K562 (cell line): ENCODE results near the gene ZNF358. TPM values are rescaled to one million over a fixed set of nuclear protein-coding genes. Genes with fewer than 3 reads are reported as not detected.
A peak's percentile ranks its signal among the peaks of the same experiment; 100 is the strongest.

ENCODE experiments used
- BMI1 ChIP-seq: fragments of 150-350 bp; IDR thresholded peaks from 2 replicates; pipeline ENCODE4 v1.6.1; 2014; ENCODE audit warnings: low read length
- ERF ChIP-seq: fragments of 450-650 bp; formaldehyde crosslinking; IDR thresholded peaks from 2 replicates; pipeline ENCODE4 v1.4.0; 2020; ENCODE audit warnings: mild to moderate bottlenecking, mixed read lengths
- ETV1 ChIP-seq: fragments of 450-650 bp; conservative IDR thresholded peaks from 2 replicates; pipeline ENCODE4 v1.6.1; 2016; ENCODE audit warnings: missing genetic modification characterization, control low read depth, low read depth, missing compliant biosample characterization
- KAT7 ChIP-seq: sonication (generic); formaldehyde crosslinking; IDR thresholded peaks from 2 replicates; pipeline ENCODE4 v1.8.0; 2022; ENCODE audit warnings: missing genetic modification reagents, mild to moderate bottlenecking, borderline replicate concordance
- KDM4B ChIP-seq, 2 experiments: fragments of 450-650 bp in 1 of 2; sonication (generic) in 1 of 2; IDR thresholded peaks; 2 replicates each; pipeline ENCODE4 v1.6.1; 2016 to 2017; ENCODE audit warnings: borderline replicate concordance in 2 of 2, antibody characterized with exemption in 1 of 2, low read depth in 1 of 2, mild to moderate bottlenecking in 1 of 2
- MTF1 ChIP-seq: fragments of 250-450 bp; sonication (Bioruptor Pico); IDR thresholded peaks from 2 replicates; pipeline ENCODE4 v1.9.0; 2021; ENCODE audit warnings: moderate library complexity, mild to moderate bottlenecking, inconsistent platforms, borderline replicate concordance
- NFIC ChIP-seq: fragments of 450-650 bp; IDR thresholded peaks from 2 replicates; pipeline ENCODE4 v1.6.1; 2017; ENCODE audit warnings: mild to moderate bottlenecking, inconsistent platforms
- POLR2G ChIP-seq: fragments of 200-400 bp; formaldehyde crosslinking; IDR thresholded peaks from 2 replicates; pipeline ENCODE4 v1.6.1; 2017; ENCODE audit warnings: low read depth, mild to moderate bottlenecking, antibody characterized with exemption, low read length, moderate library complexity
- RB1 ChIP-seq: fragments of 450-650 bp; IDR thresholded peaks from 2 replicates; pipeline ENCODE4 v1.6.1; 2017; ENCODE audit warnings: low read depth, mild to moderate bottlenecking
- SRSF7 ChIP-seq: fragments of 200-400 bp; formaldehyde crosslinking; optimal IDR thresholded peaks from 2 replicates; pipeline ENCODE3; 2017; ENCODE audit warnings: mild to moderate bottlenecking, low read depth, low read length
- TAF9B ChIP-seq: fragments of 450-650 bp; IDR thresholded peaks from 2 replicates; pipeline ENCODE4 v1.6.1; 2018; ENCODE audit warnings: mild to moderate bottlenecking; ENCODE audit not compliant: partially characterized antibody
- XRCC5 ChIP-seq: fragments of 200-400 bp; formaldehyde crosslinking; IDR thresholded peaks from 2 replicates; pipeline ENCODE4 v1.6.1; 2017; ENCODE audit warnings: low read depth, mild to moderate bottlenecking, low read length
- ZFX ChIP-seq: sonication (generic); formaldehyde crosslinking; IDR thresholded peaks from 2 replicates; pipeline ENCODE4 v1.8.0; 2022; ENCODE audit warnings: mild to moderate bottlenecking, missing genetic modification reagents, moderate library complexity
- ZNF146 ChIP-seq: IDR thresholded peaks from one replicate; pipeline ENCODE4 v1.6.1; 2018; ENCODE audit warnings: missing compliant biosample characterization; ENCODE audit not compliant: unreplicated experiment
- ZNF436 ChIP-seq: fragments of 250-450, 450-650 bp; sonication (Bioruptor Pico); formaldehyde crosslinking; IDR thresholded peaks from 2 replicates; pipeline ENCODE4 v1.7.0; 2020; ENCODE audit warnings: mild to moderate bottlenecking
- ZNF77 ChIP-seq: fragments of 250-450 bp; sonication (Bioruptor Pico); IDR thresholded peaks from 2 replicates; pipeline ENCODE4 v1.5.0; 2020
- ZSCAN29 ChIP-seq: fragments of 450-650 bp; IDR thresholded peaks from 2 replicates; pipeline ENCODE4 v1.6.1; 2017
- polyA plus RNA-seq, 8 experiments: library from polyadenylated mRNA; depleted of rRNA in 4 of 8; stranded (reverse) in 5 of 8; unstranded in 3 of 8; fragments of >200 nt; fragmentation: Nextera tagmentation in 2 of 8; fragmentation: Illumina TruSeq in 1 of 8; extraction: Ambion mirVana in 2 of 8; extraction: Trizol in 1 of 8; gene quantifications; 2 replicates each; pipeline versions ENCODE4 v1.2.1 to v1.2.3, GENCODE V29; 2011 to 2014; ENCODE audit warnings: inconsistent platforms in 1 of 8, missing spikeins in 1 of 8
- total RNA-seq, 7 experiments: library from RNA; depleted of rRNA in 6 of 7; stranded (reverse); fragments of >200 nt in 6 of 7; fragmentation: Illumina TruSeq in 2 of 7; extraction: Trizol in 2 of 7; gene quantifications; 2 replicates each; pipeline versions ENCODE4 v1.2.1 to v1.2.3, GENCODE V29; 2011 to 2021; ENCODE audit warnings: low replicate concordance in 1 of 7
- TF ChIP-seq, protein P1 (sequence below): sonication (generic); formaldehyde crosslinking; IDR thresholded peaks from 2 replicates; pipeline ENCODE4 v1.8.1; 2023; ENCODE audit warnings: mild to moderate bottlenecking, missing genetic modification reagents, moderate library complexity
- TF ChIP-seq, protein P2 (sequence below): IDR thresholded peaks from 2 replicates; pipeline ENCODE4 v1.6.1; 2011; ENCODE audit warnings: borderline replicate concordance, low read depth, mild to moderate bottlenecking, moderate library complexity, low read length; ENCODE audit not compliant: insufficient read depth, poor library complexity, severe bottlenecking
- TF ChIP-seq, protein P3 (sequence below): sonication (generic); formaldehyde crosslinking; IDR thresholded peaks from 2 replicates; pipeline ENCODE4 v1.8.0; 2022; ENCODE audit warnings: mild to moderate bottlenecking, missing genetic modification reagents
- TF ChIP-seq, protein P4 (sequence below): fragments of 250-450 bp; sonication (Bioruptor Pico); IDR thresholded peaks from 2 replicates; pipeline ENCODE4 v1.9.0; 2021; ENCODE audit warnings: mild to moderate bottlenecking, inconsistent platforms
- TF ChIP-seq, protein P5 (sequence below): sonication (generic); formaldehyde crosslinking; IDR thresholded peaks from 2 replicates; pipeline ENCODE4 v1.9.0; 2022; ENCODE audit warnings: mild to moderate bottlenecking, missing genetic modification reagents

Gene ZNF358
- total and polyA plus RNA-seq, 9 of the 15 experiments (the other 6 are each of a cell fraction or from before 2014, with no cell fraction given): 0.04 to 17.2 (median 4.9) TPM

DNA sequence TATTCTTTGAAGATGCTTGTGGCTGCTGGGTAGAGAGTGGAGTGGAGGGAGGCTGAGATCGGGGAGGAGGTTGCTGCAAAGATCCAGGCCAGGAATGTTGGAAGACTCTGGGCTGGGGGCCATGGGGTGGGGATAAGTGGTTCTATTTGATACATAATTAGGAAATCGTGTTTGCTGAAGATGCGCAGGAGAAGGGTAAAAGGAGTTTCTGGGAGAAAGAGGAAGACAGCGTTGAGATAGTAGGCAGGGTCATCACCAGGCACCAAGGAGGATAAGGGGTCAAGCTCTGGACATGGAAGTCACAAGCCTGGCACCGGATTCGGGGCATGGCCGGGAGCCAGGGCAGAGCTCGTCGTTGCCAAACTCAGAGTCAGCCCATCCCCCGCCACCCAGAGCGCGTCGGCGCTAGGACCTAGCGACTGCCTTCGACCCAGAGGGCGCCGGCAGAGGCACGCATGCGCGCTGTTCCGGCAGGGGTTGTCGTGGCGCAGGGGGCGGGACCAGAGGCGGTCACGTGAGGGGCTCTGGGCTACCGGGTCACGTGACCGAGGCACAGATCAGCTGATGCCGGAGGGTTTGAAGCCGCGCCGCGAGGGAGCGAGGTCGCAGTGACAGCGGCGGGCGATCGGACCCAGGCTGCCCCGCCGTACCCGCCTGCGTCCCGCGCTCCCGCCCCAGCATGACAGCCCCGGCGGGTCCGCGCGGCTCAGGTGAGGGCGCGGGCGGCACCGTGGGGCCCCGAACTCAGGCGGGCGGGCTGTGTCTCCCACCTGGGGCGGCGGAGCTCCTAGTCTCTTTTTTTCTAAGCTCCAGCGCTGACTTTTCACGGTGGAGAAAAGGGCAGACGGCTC is 6.4 kb downstream of the ZNF358 start, which contains the start of gene MCOLN1 (continued):
- TF ChIP-seq KDM4B (IDR thresholded peaks at IDR 0.05; ENCODE audit: borderline replicate concordance in 2 of 2, low read depth in 1 of 2) (peak in 1 of 2 experiments; percentile 53; a peak in 1 of 4 replicates), ERF (peak; percentile 86), XRCC5 (peak; percentile 93; the same call in 1 of the 2 replicates), ZNF146 (CRISPR knock-in tag) (no peak), POLR2G (peak; percentile 87), NFIC (peak; percentile 74), ZSCAN29 (no peak), ETV1 (tag) (no peak), TAF9B (no peak), SRSF7 (no peak), BMI1 (no peak), ZNF77 (no peak), MTF1 (CRISPR knock-in tag) (no peak), ZFX (CRISPR knock-in tag) (no peak), RB1 (peak; percentile 97), KAT7 (CRISPR knock-in tag) (0 out of 2 replicates have a peak, but pooled peaks have one; percentile 65), ZNF436 (CRISPR knock-in tag) (no peak)
- TF ChIP-seq, protein P1, sequence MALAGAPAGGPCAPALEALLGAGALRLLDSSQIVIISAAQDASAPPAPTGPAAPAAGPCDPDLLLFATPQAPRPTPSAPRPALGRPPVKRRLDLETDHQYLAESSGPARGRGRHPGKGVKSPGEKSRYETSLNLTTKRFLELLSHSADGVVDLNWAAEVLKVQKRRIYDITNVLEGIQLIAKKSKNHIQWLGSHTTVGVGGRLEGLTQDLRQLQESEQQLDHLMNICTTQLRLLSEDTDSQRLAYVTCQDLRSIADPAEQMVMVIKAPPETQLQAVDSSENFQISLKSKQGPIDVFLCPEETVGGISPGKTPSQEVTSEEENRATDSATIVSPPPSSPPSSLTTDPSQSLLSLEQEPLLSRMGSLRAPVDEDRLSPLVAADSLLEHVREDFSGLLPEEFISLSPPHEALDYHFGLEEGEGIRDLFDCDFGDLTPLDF (CRISPR knock-in tag): peak; percentile 65; the same call in 1 of the 2 replicates
- TF ChIP-seq, protein P2, sequence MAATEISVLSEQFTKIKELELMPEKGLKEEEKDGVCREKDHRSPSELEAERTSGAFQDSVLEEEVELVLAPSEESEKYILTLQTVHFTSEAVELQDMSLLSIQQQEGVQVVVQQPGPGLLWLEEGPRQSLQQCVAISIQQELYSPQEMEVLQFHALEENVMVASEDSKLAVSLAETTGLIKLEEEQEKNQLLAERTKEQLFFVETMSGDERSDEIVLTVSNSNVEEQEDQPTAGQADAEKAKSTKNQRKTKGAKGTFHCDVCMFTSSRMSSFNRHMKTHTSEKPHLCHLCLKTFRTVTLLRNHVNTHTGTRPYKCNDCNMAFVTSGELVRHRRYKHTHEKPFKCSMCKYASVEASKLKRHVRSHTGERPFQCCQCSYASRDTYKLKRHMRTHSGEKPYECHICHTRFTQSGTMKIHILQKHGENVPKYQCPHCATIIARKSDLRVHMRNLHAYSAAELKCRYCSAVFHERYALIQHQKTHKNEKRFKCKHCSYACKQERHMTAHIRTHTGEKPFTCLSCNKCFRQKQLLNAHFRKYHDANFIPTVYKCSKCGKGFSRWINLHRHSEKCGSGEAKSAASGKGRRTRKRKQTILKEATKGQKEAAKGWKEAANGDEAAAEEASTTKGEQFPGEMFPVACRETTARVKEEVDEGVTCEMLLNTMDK: peak; percentile 30
- TF ChIP-seq, protein P3, sequence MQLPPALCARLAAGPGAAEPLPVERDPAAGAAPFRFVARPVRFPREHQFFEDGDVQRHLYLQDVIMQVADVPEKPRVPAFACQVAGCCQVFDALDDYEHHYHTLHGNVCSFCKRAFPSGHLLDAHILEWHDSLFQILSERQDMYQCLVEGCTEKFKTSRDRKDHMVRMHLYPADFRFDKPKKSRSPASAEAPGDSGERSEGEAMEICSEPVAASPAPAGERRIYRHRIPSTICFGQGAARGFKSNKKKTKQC: peak; percentile 82
- TF ChIP-seq, protein P4, sequence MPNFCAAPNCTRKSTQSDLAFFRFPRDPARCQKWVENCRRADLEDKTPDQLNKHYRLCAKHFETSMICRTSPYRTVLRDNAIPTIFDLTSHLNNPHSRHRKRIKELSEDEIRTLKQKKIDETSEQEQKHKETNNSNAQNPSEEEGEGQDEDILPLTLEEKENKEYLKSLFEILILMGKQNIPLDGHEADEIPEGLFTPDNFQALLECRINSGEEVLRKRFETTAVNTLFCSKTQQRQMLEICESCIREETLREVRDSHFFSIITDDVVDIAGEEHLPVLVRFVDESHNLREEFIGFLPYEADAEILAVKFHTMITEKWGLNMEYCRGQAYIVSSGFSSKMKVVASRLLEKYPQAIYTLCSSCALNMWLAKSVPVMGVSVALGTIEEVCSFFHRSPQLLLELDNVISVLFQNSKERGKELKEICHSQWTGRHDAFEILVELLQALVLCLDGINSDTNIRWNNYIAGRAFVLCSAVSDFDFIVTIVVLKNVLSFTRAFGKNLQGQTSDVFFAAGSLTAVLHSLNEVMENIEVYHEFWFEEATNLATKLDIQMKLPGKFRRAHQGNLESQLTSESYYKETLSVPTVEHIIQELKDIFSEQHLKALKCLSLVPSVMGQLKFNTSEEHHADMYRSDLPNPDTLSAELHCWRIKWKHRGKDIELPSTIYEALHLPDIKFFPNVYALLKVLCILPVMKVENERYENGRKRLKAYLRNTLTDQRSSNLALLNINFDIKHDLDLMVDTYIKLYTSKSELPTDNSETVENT (CRISPR knock-in tag): peak; percentile 7; the same call in 1 of the 2 replicates
- TF ChIP-seq, protein P5, sequence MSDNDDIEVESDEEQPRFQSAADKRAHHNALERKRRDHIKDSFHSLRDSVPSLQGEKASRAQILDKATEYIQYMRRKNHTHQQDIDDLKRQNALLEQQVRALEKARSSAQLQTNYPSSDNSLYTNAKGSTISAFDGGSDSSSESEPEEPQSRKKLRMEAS (CRISPR knock-in tag): peak; percentile 98
